Caco-2 (cell line): ENCODE results near the gene KPNA3. TPM values are rescaled to one million over a fixed set of nuclear protein-coding genes. Genes with fewer than 3 reads are reported as not detected.

Experiments used
- BruUV-seq: library from RNA; stranded (reverse); fragments of 400-500 nt; replicated peaks from 2 replicates; lab custom pipeline; 2021; lab: Mats Ljungman, UMichigan
- CTCF ChIA-PET: fragments of 300-600 bp; sonication (Branson Sonifier 250); formaldehyde crosslinking; loops from one replicate; lab custom pipeline; 2022; ENCODE audit warnings: antibody characterized with exemption; lab: Charles Lee
- POLR2A ChIA-PET: fragments of 300-600 bp; sonication (Branson Sonifier 250); formaldehyde crosslinking; loops from one replicate; lab custom pipeline; 2022; ENCODE audit warnings: antibody characterized with exemption; lab: Charles Lee
- DNase-seq, 2 experiments: peaks; one replicate each; pipeline versions ENCODE4 v3.0.0 to v3.0.0-alpha.2; 2020 to 2022
- H3K27me3 ChIP-seq: replicated peaks from 2 replicates; pipeline ENCODE4 v1.6.0; 2011; ENCODE audit warnings: low read length; ENCODE audit not compliant: control insufficient read depth, insufficient read depth
- H3K36me3 ChIP-seq: 2 replicates; pipeline ENCODE4 v1.5.1; 2011; ENCODE audit warnings: low read length; ENCODE audit not compliant: control insufficient read depth, insufficient read depth
- H3K4me1 ChIP-seq: fragments of 250-450 bp; sonication (Bioruptor Pico); 2 replicates; pipeline ENCODE4 v1.5.1; 2020; ENCODE audit warnings: mild to moderate bottlenecking
- H3K4me3 ChIP-seq: 2 replicates; pipeline ENCODE4 v1.5.1; 2011; ENCODE audit warnings: low read depth, mild to moderate bottlenecking, control low read depth, low read length
- H3K9me3 ChIP-seq: fragments of 250-450 bp; sonication (Bioruptor Pico); 2 replicates; pipeline ENCODE4 v1.5.1; 2020; ENCODE audit warnings: mild to moderate bottlenecking, moderate library complexity
- H3K27ac Mint-ChIP-seq: one replicate; pipeline ENCODE4 v1.8.0; 2022; ENCODE audit warnings: mixed read lengths; ENCODE audit not compliant: unreplicated experiment
- H3K27me3 Mint-ChIP-seq: one replicate; pipeline ENCODE4 v1.8.0; 2022; ENCODE audit warnings: mixed read lengths; ENCODE audit not compliant: insufficient read depth, unreplicated experiment
- H3K36me3 Mint-ChIP-seq: one replicate; pipeline ENCODE4 v1.8.0; 2022; ENCODE audit warnings: mild to moderate bottlenecking, mixed read lengths; ENCODE audit not compliant: insufficient read depth, unreplicated experiment
- H3K4me1 Mint-ChIP-seq: one replicate; pipeline ENCODE4 v1.8.0; 2022; ENCODE audit warnings: low read depth, mixed read lengths; ENCODE audit not compliant: unreplicated experiment
- H3K4me3 Mint-ChIP-seq: one replicate; pipeline ENCODE4 v1.8.0; 2022; ENCODE audit warnings: mild to moderate bottlenecking, moderate library complexity, mixed read lengths; ENCODE audit not compliant: unreplicated experiment
- H3K9me3 Mint-ChIP-seq: one replicate; pipeline ENCODE4 v1.8.0; 2022; ENCODE audit warnings: mixed read lengths; ENCODE audit not compliant: unreplicated experiment
- intact Hi-C: fragments of 100-400 bp; cut with micrococcal nuclease; formaldehyde crosslinking; loops from one replicate; pipeline ENCODE4 v1.10.0; 2022; ENCODE audit not compliant: unreplicated experiment
- total RNA-seq: library from RNA; stranded (reverse); gene quantifications from 2 replicates; pipeline ENCODE4 v1.2.3, GENCODE V29; 2022
- TF ChIP-seq, protein P1 (sequence below), 2 experiments: fragments of 200-600 bp in 1 of 2; IDR thresholded peaks; 1 replicate in 1 of 2; 2 replicates in 1 of 2; pipeline versions ENCODE4 v1.5.1 to v1.8.0; 2011 to 2022; ENCODE audit warnings: antibody characterized with exemption in 1 of 2, control low read depth in 1 of 2, inconsistent platforms in 1 of 2, low read depth in 1 of 2, low read length in 1 of 2, mild to moderate bottlenecking in 1 of 2, moderate library complexity in 1 of 2; ENCODE audit not compliant: insufficient read depth in 1 of 2, severe bottlenecking in 1 of 2, unreplicated experiment in 1 of 2

Gene KPNA3
- total RNA-seq, 1 experiment from 2014 or later, result 81.9 TPM

DNA sequence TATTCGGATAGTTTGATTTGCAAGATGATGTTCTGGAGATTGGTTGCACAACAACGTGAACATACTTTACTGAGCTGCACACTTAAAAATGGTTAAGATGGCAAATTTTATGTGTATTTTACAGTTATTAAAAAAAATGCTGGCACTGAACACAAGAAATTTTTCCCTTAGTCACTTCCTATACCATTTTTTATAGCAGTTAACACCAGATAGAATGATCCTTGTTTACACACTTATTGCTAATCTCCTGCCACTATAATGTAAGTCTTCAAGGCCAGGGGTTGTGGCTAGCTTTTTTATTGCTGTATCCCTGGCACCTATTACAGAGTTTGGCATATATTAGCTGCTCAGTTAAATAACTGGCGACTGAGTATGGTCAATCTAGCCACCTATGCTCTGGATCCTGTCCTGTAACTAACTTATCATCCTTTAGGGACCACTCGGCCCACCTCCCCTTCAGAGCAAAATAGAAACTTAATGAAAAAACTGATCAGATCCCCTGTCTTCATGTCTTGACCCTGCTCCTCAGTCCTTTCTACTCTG is 99.2 kb downstream of the KPNA3 start:
- BruUV-seq, result no TSS peak
- Mint-ChIP-seq H3K27me3 (no peaks in the 10 kb centered on the region), H3K27ac (peak overlapping the region; percentile 27), H3K36me3 (peaks cover 54% of the 10 kb centered on the region), H3K4me1 (peaks cover 14% of the 10 kb centered on the region), H3K4me3 (no peak overlapping the region), H3K9me3 (no peaks in the 10 kb centered on the region)
- no peak for DNase-seq
- no peaks in the 10 kb centered on the region for H3K9me3 ChIP-seq
- TF ChIP-seq, protein P1, sequence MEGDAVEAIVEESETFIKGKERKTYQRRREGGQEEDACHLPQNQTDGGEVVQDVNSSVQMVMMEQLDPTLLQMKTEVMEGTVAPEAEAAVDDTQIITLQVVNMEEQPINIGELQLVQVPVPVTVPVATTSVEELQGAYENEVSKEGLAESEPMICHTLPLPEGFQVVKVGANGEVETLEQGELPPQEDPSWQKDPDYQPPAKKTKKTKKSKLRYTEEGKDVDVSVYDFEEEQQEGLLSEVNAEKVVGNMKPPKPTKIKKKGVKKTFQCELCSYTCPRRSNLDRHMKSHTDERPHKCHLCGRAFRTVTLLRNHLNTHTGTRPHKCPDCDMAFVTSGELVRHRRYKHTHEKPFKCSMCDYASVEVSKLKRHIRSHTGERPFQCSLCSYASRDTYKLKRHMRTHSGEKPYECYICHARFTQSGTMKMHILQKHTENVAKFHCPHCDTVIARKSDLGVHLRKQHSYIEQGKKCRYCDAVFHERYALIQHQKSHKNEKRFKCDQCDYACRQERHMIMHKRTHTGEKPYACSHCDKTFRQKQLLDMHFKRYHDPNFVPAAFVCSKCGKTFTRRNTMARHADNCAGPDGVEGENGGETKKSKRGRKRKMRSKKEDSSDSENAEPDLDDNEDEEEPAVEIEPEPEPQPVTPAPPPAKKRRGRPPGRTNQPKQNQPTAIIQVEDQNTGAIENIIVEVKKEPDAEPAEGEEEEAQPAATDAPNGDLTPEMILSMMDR (IDR thresholded peaks at IDR 0.05; ENCODE audit: insufficient read depth in 1 of 2, low read depth in 1 of 2, low read length in 1 of 2, severe bottlenecking in 1 of 2, unreplicated experiment in 1 of 2), result no peak
- ChIA-PET POLR2A (no interaction called here), CTCF (interaction anchor here (1.0 kb wide), 1 partner anchor 100 kb away, joined by 5 read pairs; no protein-coding TSS in a partner anchor)
- H3K4me3 ChIP-seq, result no peak overlapping the region
- H3K4me1 ChIP-seq, result peaks cover 14% of the 10 kb centered on the region; the same call in 1 of the 2 replicates
- intact Hi-C loops, result no loop called here
- H3K36me3 ChIP-seq, result no peaks in the 10 kb centered on the region
- no peaks in the 10 kb centered on the region for H3K27me3 ChIP-seq

DNA sequence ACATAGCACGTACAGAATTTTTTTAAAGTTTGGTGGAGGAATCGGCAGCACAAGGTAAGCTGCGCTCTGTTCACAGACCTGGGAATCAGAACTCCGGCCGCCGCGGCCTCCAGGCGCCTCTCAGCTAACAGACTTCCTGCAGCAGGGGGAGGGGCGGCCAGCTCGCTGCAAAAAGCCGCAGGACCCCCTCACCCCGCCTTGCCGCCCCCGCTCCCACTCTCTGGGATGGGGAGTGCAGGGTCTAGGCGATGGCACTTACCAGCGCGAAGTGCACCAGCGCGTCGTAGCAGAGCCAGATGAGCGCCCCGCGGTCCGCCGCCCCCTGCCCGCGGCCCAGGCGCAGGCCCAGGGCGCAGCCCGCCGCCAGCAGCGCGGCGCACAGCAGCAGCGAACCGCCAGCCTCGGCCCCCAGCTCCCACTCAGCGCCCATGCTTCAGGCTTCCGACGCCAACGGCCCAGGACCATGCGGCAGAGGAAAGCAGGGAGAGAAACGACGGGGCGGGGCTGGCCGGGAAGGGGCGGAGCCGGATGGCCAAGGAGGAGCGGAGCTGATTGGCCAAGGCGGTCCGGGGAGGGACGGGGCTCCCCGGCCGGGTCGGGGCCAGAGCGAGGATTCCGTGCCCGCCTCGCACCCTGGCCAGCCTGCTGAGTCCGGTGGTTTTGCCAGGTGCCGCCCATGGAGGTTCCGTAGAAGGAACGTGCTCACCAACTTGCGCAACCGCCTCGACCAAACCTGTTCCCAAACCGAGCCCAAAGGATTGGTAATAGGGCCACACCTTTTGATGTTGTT is 101.3 kb downstream of the KPNA3 start, which contains the start of gene EBPL:
Gene EBPL (minus strand): TSS at position 492 of the 790 bp plus-strand sequence. CDS start 62 bp downstream, at position 430.
- Histone ChIP-seq H3K27me3 (no peaks in the 10 kb centered on the region), H3K9me3 (no peaks in the 10 kb centered on the region), H3K4me3 (peak within 1 kb of the TSS; percentile 67), H3K36me3 (peaks cover 2% of the 10 kb centered on the region), H3K4me1 (peaks cover 27% of the 10 kb centered on the region; the same call in 1 of the 2 replicates)
- H3K4me3 Mint-ChIP-seq, result peak within 1 kb of the TSS; percentile 83
- peak within 1 kb of the TSS; percentile 79 for H3K27ac Mint-ChIP-seq
- no peaks in the 10 kb centered on the region for H3K9me3 Mint-ChIP-seq
- H3K27me3 Mint-ChIP-seq, result no peaks in the 10 kb centered on the region
- CTCF ChIA-PET, result interaction anchor here (0.6 to 1.2 kb wide), 6 partner anchors 16 to 306 kb away, joined by 3 to 8 read pairs (median 7); partner anchors contain the start of genes SPRYD7 and TRIM13
- BruUV-seq, result no TSS peak
- peaks cover 44% of the 10 kb centered on the region for H3K36me3 Mint-ChIP-seq
- peak; percentile 96 to 97 for DNase-seq
- intact Hi-C loops, result loop anchor here (2.0 kb wide), 2 partner anchors 48 to 100 kb away; no protein-coding TSS in a partner anchor
- peaks cover 28% of the 10 kb centered on the region for H3K4me1 Mint-ChIP-seq
- TF ChIP-seq, protein P1 (IDR thresholded peaks at IDR 0.05; ENCODE audit: insufficient read depth in 1 of 2, low read depth in 1 of 2, low read length in 1 of 2, severe bottlenecking in 1 of 2, unreplicated experiment in 1 of 2), result no peak
- POLR2A ChIA-PET, result interaction anchor here (0.5 to 1.4 kb wide), 13 partner anchors 8 to 588 kb away, joined by 3 to 20 read pairs (median 3); partner anchors contain the start of genes KPNA3 and TRIM13
